Central memory CD8-positive, alpha-beta T cell (primary cell): ENCODE measurements around the gene EN1.

ENCODE experiments used
- ATAC-seq: fragments of 150-1000 bp; cut with Tn5 transposase; replicated peaks from 2 replicates; pipeline ENCODE4 v1.10.0; 2022; ENCODE audit warnings: mild to moderate bottlenecking, moderate FRiP score, moderate number of reproducible peaks; ENCODE audit not compliant: poor library complexity, severe bottlenecking; ENCODE audit errors: extremely low read depth
- DNase-seq, 2 donors: peaks; one replicate each; pipeline ENCODE4 v3.0.0; 2021; ENCODE audit warnings: low spot score in 2 of 2
- H3K27ac Mint-ChIP-seq: one replicate; pipeline ENCODE4 v1.8.0; 2022; ENCODE audit warnings: low read depth, mild to moderate bottlenecking, moderate library complexity, mixed read lengths
- H3K27me3 Mint-ChIP-seq: one replicate; pipeline ENCODE4 v1.8.0; 2022; ENCODE audit warnings: mixed read lengths
- H3K36me3 Mint-ChIP-seq: one replicate; pipeline ENCODE4 v1.8.0; 2022; ENCODE audit warnings: mild to moderate bottlenecking, moderate library complexity, mixed read lengths; ENCODE audit not compliant: insufficient read depth
- H3K4me1 Mint-ChIP-seq: one replicate; pipeline ENCODE4 v1.8.0; 2022; ENCODE audit warnings: mixed read lengths
- H3K4me3 Mint-ChIP-seq: one replicate; pipeline ENCODE4 v1.8.0; 2022; ENCODE audit warnings: mild to moderate bottlenecking, moderate library complexity, mixed read lengths
- H3K9me3 Mint-ChIP-seq: one replicate; pipeline ENCODE4 v1.8.0; 2022; ENCODE audit warnings: mixed read lengths

Gene EN1

GRCh38 chr2:118844261-118845004 lies 3.0 kb downstream of the EN1 start:
- H3K4me1 Mint-ChIP-seq: peaks cover 13% of the 10 kb centered on the region

GRCh38 chr2:118843483-118844132 lies 3.8 kb downstream of the EN1 start:
- DNase-seq (no peak), ATAC-seq (no peak)
- Mint-ChIP-seq H3K36me3 (peaks cover 2% of the 10 kb centered on the region), H3K27ac (no peak overlapping the region), H3K4me3 (peak overlapping the region; percentile 75), H3K27me3 (peaks cover 87% of the 10 kb centered on the region), H3K4me1 (peaks cover 13% of the 10 kb centered on the region), H3K9me3 (no peaks in the 10 kb centered on the region)

More at GRCh38 chr2:118844261-118845004, 3.0 kb downstream of the EN1 start:
- no peak for DNase-seq
- Mint-ChIP-seq H3K4me3 (no peak overlapping the region), H3K9me3 (no peaks in the 10 kb centered on the region), H3K36me3 (peaks cover 2% of the 10 kb centered on the region), H3K27ac (no peak overlapping the region), H3K27me3 (peaks cover 87% of the 10 kb centered on the region)
- ATAC-seq: no peak

DNA sequence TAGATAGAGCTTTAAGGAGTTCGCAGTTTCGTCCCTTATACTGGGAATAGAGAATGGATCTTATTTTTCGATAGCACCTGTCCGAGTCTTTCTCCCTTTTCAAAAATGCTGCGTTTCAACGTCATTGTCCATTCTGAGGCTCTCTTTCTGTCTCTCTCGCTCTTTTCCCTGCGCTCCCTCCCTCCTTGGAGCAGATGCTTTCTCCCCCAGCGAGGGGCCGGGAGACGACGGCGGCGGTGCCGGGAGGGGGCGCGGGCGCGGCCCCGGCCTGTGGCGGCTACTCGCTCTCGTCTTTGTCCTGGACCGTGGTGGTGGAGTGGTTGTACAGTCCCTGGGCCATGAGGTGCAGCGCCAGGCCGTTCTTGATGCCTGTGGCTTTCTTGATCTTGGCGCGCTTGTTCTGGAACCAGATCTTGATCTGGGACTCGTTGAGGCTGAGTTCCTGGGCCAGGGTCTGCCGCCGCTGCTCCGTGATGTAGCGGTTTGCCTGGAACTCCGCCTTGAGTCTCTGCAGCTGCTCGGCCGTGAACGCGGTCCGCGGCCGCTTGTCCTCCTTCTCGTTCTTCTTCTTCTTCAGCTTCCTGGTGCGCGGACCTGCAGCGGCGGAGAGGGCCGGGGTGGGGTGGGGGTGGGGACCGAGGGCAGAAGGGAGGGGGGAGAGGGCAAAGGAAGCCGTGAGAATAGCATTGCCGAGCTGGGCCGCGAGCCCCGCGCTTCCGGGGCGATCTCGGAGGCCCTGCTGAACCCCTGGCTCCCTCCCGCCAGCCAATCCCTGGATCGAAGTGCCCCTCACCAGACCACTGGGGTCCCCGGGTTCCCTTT lies 4.6 kb downstream of the EN1 start:
- no peak for ATAC-seq
- H3K4me1 Mint-ChIP-seq: peaks cover 13% of the 10 kb centered on the region
- H3K9me3 Mint-ChIP-seq: no peaks in the 10 kb centered on the region
- H3K4me3 Mint-ChIP-seq: peak overlapping the region; percentile 75
- H3K36me3 Mint-ChIP-seq: no peaks in the 10 kb centered on the region
- no peak for DNase-seq
- H3K27ac Mint-ChIP-seq: no peak overlapping the region
- H3K27me3 Mint-ChIP-seq: peaks cover 87% of the 10 kb centered on the region

DNA sequence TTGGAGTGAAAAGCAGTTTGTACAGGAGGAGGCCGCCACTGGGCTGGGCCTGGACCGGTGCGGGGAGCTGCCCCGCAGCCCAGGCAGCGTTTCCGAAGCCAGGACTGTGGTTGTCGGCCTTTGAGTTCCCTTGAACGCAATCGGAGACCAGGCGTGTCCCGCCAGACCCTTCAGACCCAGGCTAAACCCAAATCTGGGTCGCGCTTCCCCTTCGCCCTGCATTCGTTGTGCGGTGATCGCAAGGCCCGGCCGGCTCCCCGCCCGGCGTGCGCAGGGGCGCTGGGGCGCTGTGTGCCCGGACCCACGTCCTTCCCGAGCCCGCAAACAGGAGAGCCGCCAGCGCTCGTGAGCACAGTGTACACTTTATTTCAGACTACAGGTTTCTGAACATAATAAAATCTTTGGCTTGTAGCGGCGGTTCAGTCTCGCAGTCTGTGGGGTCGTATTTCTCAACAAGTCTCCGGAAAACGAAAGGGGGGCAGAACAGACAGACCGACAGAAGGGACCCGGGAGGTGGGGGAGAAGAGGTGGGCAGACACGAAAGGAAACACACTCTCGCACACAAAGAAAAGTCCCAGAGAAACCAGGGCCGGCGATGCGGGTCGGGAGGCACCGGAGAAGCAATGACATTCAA lies 5.5 kb downstream of the EN1 start:
- ATAC-seq (no peak), DNase-seq (no peak)
- Mint-ChIP-seq H3K36me3 (no peaks in the 10 kb centered on the region), H3K27ac (no peak overlapping the region), H3K4me3 (peak overlapping the region; percentile 75), H3K27me3 (peaks cover 93% of the 10 kb centered on the region), H3K4me1 (peaks cover 13% of the 10 kb centered on the region), H3K9me3 (no peaks in the 10 kb centered on the region)

DNA sequence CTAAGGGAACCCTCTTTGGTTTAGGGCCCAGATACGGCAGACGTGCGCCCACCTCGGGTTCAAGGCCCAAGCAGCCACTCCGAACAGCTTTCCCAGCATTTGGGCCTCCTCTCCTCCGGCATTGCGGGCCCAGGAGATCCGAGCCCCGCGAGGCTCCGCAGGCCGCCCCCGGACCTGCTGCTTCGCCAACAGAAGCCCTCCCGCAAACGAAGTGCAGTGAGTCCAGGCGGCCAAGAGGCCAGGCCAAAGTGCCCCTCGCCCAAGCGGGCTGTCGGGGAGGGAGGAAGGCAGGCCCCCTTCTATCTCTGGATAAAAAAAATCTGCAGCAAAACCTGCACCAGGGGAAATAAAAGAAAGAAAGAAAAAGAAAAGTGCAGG lies 6.0 kb downstream of the EN1 start:
- H3K27me3 Mint-ChIP-seq: peaks cover 98% of the 10 kb centered on the region
- no peaks in the 10 kb centered on the region for H3K36me3 Mint-ChIP-seq
- peaks cover 13% of the 10 kb centered on the region for H3K4me1 Mint-ChIP-seq
- H3K4me3 Mint-ChIP-seq: peak overlapping the region; percentile 75
- H3K27ac Mint-ChIP-seq: no peak overlapping the region
- ATAC-seq: no peak
- no peak for DNase-seq
- H3K9me3 Mint-ChIP-seq: no peaks in the 10 kb centered on the region

GRCh38 chr2:118838741-118839455 lies 8.6 kb downstream of the EN1 start:
- Mint-ChIP-seq H3K4me1 (peaks cover 15% of the 10 kb centered on the region), H3K27ac (no peak overlapping the region), H3K36me3 (peaks cover 2% of the 10 kb centered on the region), H3K9me3 (no peaks in the 10 kb centered on the region), H3K4me3 (no peak overlapping the region), H3K27me3 (peaks cover 99% of the 10 kb centered on the region)
- no peak for DNase-seq
- no peak for ATAC-seq

DNA sequence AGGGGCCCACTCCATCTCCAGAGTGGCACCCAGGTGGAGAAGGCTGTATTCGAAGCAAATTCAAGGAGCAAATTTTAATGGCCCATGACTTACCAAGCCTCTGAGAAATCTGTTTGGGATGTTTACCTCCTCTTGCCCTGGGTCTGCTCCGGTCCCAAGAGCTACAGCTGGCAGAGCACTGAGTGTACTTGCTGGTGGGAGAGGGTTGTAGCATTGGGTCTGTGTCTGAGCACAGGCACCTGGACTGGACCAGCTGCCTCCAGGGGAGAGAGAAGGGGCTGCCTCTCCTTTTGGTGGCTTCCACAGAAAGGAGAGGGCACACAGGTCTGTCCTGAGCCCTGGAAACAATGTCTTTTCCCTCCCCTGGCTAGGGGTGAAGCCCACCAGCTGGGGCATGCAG lies 9.8 kb downstream of the EN1 start:
- H3K4me1 Mint-ChIP-seq: peaks cover 11% of the 10 kb centered on the region
- H3K4me3 Mint-ChIP-seq: no peak overlapping the region
- H3K36me3 Mint-ChIP-seq: peaks cover 2% of the 10 kb centered on the region
- H3K27me3 Mint-ChIP-seq: peaks cover 99% of the 10 kb centered on the region
- DNase-seq (no peak), ATAC-seq (no peak)
- no peaks in the 10 kb centered on the region for H3K9me3 Mint-ChIP-seq
- H3K27ac Mint-ChIP-seq: no peak overlapping the region

GRCh38 chr2:118837067-118837466 lies 10.4 kb downstream of the EN1 start:
- H3K4me1 Mint-ChIP-seq: peaks cover 8% of the 10 kb centered on the region
- no peak overlapping the region for H3K4me3 Mint-ChIP-seq

DNA sequence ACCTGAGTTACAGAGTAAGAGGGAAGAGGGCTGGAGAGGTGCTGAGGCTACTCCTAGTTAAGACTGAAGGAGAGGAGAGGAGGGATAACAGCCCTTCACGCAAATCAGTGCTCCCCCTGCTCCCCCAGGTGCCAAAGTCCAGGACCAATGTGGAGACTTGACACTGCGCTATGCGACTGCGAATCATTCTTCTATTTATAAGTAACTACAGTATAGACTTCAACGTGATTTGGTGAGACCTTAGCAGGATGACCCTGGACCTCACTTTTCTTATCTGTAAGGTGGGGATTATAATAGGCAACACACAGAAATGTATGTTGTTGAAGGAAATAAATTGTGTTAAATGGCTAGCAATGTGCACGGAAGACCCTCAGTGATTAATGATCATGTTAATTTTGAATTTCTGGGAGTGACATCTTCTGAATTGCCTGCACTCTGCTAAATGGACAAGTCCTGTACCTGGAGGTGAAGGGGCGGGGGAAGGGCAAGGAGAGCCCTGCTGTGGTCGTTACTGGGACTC lies 11.0 kb downstream of the EN1 start:
- ATAC-seq (no peak), DNase-seq (no peak)
- no peak overlapping the region for H3K27ac Mint-ChIP-seq
- peaks cover 7% of the 10 kb centered on the region for H3K4me1 Mint-ChIP-seq
- H3K27me3 Mint-ChIP-seq: peaks cover 99% of the 10 kb centered on the region
- H3K9me3 Mint-ChIP-seq: no peaks in the 10 kb centered on the region
- H3K4me3 Mint-ChIP-seq: peak overlapping the region; percentile 20
- peaks cover 2% of the 10 kb centered on the region for H3K36me3 Mint-ChIP-seq

More at GRCh38 chr2:118837067-118837466, 10.4 kb downstream of the EN1 start:
- Mint-ChIP-seq H3K36me3 (peaks cover 2% of the 10 kb centered on the region), H3K9me3 (no peaks in the 10 kb centered on the region), H3K27ac (no peak overlapping the region), H3K27me3 (peaks cover 99% of the 10 kb centered on the region)
- ATAC-seq: no peak
- DNase-seq: no peak

- Mint-ChIP-seq H3K36me3 (peaks cover 2% of the 10 kb centered on the region), H3K27ac (no peak overlapping the region), H3K4me3 (peak overlapping the region; percentile 32), H3K27me3 (peaks cover 97% of the 10 kb centered on the region), H3K9me3 (no peaks in the 10 kb centered on the region), H3K4me1 (peaks cover 7% of the 10 kb centered on the region)
- DNase-seq: no peak
- no peak for ATAC-seq
Measured at GRCh38 chr2:118835746-118836410, 11.6 kb downstream of the EN1 start.

- Mint-ChIP-seq H3K4me3 (peak overlapping the region; percentile 32), H3K9me3 (no peaks in the 10 kb centered on the region), H3K36me3 (peaks cover 2% of the 10 kb centered on the region), H3K27me3 (peaks cover 97% of the 10 kb centered on the region), H3K4me1 (peaks cover 7% of the 10 kb centered on the region), H3K27ac (no peak overlapping the region)
- ATAC-seq: no peak
- no peak for DNase-seq
Measured at GRCh38 chr2:118834901-118835745, 12.3 kb downstream of the EN1 start.
